Testis (tissue), 3 donors: ENCODE results near the gene SEL1L2. TPM values are rescaled to one million over a fixed set of nuclear protein-coding genes. Genes with fewer than 3 reads are reported as not detected.

Experiments
- DNase-seq: peaks from one replicate; pipeline ENCODE4 v3.0.0-alpha.2; 2019
- H3K27ac ChIP-seq, 2 donors: fragments of 200-600 bp; sonication (generic); one replicate each; pipeline ENCODE4 v1.5.1; 2019
- H3K27me3 ChIP-seq: fragments of 200-600 bp; sonication (generic); one replicate; pipeline ENCODE4 v1.5.1; 2019
- H3K36me3 ChIP-seq: fragments of 200-600 bp; sonication (generic); one replicate; pipeline ENCODE4 v1.5.1; 2017; ENCODE audit warnings: low read depth; ENCODE audit errors: missing control alignments
- H3K4me1 ChIP-seq: fragments of 200-600 bp; sonication (generic); one replicate; pipeline ENCODE4 v1.5.1; 2019
- H3K4me3 ChIP-seq, 2 donors: fragments of 200-600 bp; sonication (generic); one replicate each; pipeline ENCODE4 v1.5.1; 2017 to 2019
- H3K9me3 ChIP-seq: fragments of 200-600 bp; sonication (generic); one replicate; pipeline ENCODE4 v1.5.1; 2017
- POLR2A ChIP-seq: fragments of 450-650 bp; IDR thresholded peaks from one replicate; pipeline ENCODE4 v1.6.1; 2017; ENCODE audit warnings: antibody characterized with exemption, mild to moderate bottlenecking, moderate library complexity
- WGBS, 2 donors: methylation state at CpG; one replicate each; pipeline ENCODE4 v1.1.5; 2018; 5-methylcytosine and 5-hydroxymethylcytosine counted together
- intact Hi-C: fragments of 100-400 bp; cut with DNase I; formaldehyde crosslinking; loops from one replicate; pipeline ENCODE4 v1.15.1; 2023; ENCODE audit warnings: low total_unique reads
- polyA plus RNA-seq: library from polyadenylated mRNA; stranded (reverse); fragments of 350-450 nt; fragmentation: Illumina TruSeq; extraction: RNeasy Lipid Tissue Mini Kit (QIAGEN cat#74804); gene quantifications from one replicate; pipeline ENCODE4 v1.2.3, GENCODE V29; 2014; ENCODE audit warnings: low read depth, low replicate concordance; ENCODE audit not compliant: insufficient read depth
- total RNA-seq, 2 donors: library from RNA; depleted of rRNA; stranded (reverse); fragments of >200 nt; gene quantifications; one replicate each; pipeline ENCODE4 v1.2.3, GENCODE V29; 2016
- TF ChIP-seq, protein P1 (sequence below), 3 experiments: fragments of 450-650 bp in 2 of 3; fragments of 200-600 bp in 1 of 3; sonication (generic) in 1 of 3; IDR thresholded peaks; one replicate each; pipeline ENCODE4 v1.5.1; 2016 to 2019; ENCODE audit warnings: antibody characterized with exemption in 3 of 3, mild to moderate bottlenecking in 2 of 3, moderate library complexity in 1 of 3

Gene SEL1L2
- total and polyA plus RNA-seq, 3 donors from 2014 or later, result 4.1 to 10.0 (median 9.5) TPM

DNA sequence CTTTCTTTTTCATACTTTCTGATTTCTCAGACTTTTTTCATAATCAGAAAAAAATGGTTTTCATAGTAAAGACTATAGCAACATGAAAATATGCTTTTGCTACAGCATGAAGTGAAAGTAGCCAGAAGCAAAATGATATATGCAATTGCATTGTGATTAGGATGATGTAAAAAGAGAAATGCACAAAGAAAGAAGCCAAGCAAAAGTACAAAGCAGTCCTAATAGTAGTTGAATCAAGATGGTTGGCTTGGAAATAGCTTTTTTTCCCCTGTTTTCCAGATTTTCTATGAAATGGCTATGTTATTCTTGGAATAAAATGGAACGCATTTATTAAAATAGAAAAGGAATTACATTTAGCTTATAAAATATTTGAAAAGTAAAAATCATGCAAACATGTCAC is 77.3 kb downstream of the SEL1L2 start:
- TF ChIP-seq, protein P1, sequence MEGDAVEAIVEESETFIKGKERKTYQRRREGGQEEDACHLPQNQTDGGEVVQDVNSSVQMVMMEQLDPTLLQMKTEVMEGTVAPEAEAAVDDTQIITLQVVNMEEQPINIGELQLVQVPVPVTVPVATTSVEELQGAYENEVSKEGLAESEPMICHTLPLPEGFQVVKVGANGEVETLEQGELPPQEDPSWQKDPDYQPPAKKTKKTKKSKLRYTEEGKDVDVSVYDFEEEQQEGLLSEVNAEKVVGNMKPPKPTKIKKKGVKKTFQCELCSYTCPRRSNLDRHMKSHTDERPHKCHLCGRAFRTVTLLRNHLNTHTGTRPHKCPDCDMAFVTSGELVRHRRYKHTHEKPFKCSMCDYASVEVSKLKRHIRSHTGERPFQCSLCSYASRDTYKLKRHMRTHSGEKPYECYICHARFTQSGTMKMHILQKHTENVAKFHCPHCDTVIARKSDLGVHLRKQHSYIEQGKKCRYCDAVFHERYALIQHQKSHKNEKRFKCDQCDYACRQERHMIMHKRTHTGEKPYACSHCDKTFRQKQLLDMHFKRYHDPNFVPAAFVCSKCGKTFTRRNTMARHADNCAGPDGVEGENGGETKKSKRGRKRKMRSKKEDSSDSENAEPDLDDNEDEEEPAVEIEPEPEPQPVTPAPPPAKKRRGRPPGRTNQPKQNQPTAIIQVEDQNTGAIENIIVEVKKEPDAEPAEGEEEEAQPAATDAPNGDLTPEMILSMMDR (IDR thresholded peaks at IDR 0.05), result no peak
- TF ChIP-seq POLR2A, result no peak
- H3K4me1 ChIP-seq, result peaks cover 3% of the 10 kb centered on the region

DNA sequence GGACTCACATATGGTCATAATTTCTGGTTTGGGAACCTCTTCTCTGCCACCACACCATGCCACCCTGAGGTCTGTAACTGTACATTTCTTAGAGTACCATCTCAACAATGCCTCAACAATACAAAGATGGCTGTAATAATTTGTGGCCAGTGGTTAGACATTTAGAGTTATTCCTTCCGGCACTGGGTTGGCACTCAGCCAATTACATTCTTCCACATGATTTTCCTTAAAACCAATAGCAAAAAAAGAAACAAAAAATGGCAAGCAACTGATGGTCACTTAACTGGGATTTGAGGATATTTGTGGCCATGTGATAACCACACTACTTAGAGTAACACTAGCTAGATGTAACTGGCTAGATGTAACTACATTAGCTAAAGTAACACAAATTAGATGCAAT is 79.9 kb downstream of the SEL1L2 start:
- H3K9me3 ChIP-seq, result no peaks in the 10 kb centered on the region
- no peak overlapping the region for H3K4me3 ChIP-seq
- DNase-seq, result no peak
- peaks cover 3% of the 10 kb centered on the region for H3K4me1 ChIP-seq
- no peak overlapping the region for H3K27ac ChIP-seq
- WGBS, 2 donors, result 54 to 58% methylated on average over 1 of the region's 1 CpG
- intact Hi-C loops, result no loop called here
- no peaks in the 10 kb centered on the region for H3K27me3 ChIP-seq
- no peaks in the 10 kb centered on the region for H3K36me3 ChIP-seq
- TF ChIP-seq, protein P1 (IDR thresholded peaks at IDR 0.05), result no peak
- TF ChIP-seq POLR2A, result no peak

More for the DNA sequence above, 77.3 kb downstream of the SEL1L2 start:
- H3K27me3 ChIP-seq, result no peaks in the 10 kb centered on the region
- WGBS, 2 donors, result 62 to 82% methylated on average over 1 of the region's 1 CpG
- no peak overlapping the region for H3K4me3 ChIP-seq
- DNase-seq, result no peak
- H3K9me3 ChIP-seq, result no peaks in the 10 kb centered on the region
- H3K36me3 ChIP-seq, result no peaks in the 10 kb centered on the region
- intact Hi-C loops, result no loop called here
- no peak overlapping the region for H3K27ac ChIP-seq

DNA sequence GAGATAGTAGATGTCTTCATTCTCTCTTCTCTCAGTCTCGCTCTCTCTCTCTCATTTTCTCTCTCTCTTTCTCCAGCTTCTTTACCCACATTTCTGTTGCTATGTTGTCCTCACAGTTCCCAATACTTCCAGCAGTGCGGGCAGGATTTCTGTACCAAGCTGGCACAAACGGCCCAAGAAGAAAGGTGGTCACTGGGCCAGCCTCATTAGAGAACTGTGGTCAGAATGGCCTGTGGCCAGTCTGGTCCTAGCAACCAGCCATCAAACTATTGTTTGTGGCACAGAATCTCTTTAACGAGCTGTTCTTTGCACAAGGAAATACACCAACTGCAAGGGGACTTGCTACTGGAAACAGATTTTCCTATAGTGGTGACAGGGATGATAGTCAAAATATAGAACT is 81.3 kb downstream of the SEL1L2 start:
- intact Hi-C loops, result no loop called here
- no peak overlapping the region for H3K27ac ChIP-seq
- no peaks in the 10 kb centered on the region for H3K36me3 ChIP-seq
- H3K27me3 ChIP-seq, result no peaks in the 10 kb centered on the region
- TF ChIP-seq, protein P1 (IDR thresholded peaks at IDR 0.05), result no peak
- TF ChIP-seq POLR2A, result no peak
- no peak for DNase-seq
- no peak overlapping the region for H3K4me3 ChIP-seq
- WGBS, 2 donors, result 73 to 80% methylated on average over 4 of the region's 4 CpGs
- H3K4me1 ChIP-seq, result peaks cover 3% of the 10 kb centered on the region
- no peaks in the 10 kb centered on the region for H3K9me3 ChIP-seq

DNA sequence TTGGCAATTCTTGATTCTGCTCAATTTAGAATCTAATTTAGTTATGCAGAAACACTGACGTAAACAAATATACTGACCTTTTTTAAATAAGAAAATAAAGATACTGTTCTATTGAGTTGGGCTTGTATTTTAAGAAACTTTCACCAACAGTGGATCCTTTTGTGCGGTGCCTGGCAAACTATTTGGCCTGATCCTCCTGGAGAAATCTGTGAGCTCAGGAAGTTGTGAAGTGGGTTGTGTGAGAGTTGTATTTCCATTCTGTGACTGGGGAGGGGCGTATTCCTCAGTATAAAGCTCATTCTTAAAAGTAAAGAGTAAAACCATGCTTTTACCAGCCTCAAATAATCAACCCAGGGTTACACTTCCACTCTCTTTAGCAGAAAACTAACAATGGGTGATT is 85.6 kb downstream of the SEL1L2 start:
- no peak for DNase-seq
- WGBS, 2 donors, result 94 to 96% methylated on average over 3 of the region's 3 CpGs
- TF ChIP-seq POLR2A, result no peak
- TF ChIP-seq, protein P1 (IDR thresholded peaks at IDR 0.05), result no peak

DNA sequence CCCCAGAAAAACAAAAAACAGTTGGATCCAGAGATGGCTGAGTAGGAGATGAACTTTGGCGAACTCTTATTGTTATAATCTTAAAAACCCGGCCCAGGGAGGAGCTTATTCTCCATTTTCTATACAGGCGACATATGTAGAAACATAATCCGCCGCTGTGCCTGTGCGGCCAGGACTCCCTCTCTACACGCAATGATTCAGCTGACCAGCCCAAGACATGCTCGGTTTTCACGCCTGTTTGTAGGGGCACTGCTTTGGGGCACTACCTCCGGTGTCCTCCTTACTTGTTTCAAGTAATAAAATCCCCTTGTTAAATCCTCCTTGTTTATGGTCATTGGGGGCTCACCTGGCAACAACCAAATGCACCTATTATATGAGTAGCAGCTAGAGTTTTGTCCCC is 89.9 kb downstream of the SEL1L2 start:
- Histone ChIP-seq H3K4me3 (no peak overlapping the region), H3K27me3 (no peaks in the 10 kb centered on the region), H3K27ac (no peak overlapping the region), H3K36me3 (no peaks in the 10 kb centered on the region), H3K9me3 (no peaks in the 10 kb centered on the region), H3K4me1 (no peaks in the 10 kb centered on the region)
- 64 to 65% methylated on average over 10 of the region's 10 CpGs for WGBS, 2 donors
- intact Hi-C loops, result no loop called here
- no peak for DNase-seq
- no peak for TF ChIP-seq POLR2A
- TF ChIP-seq, protein P1 (IDR thresholded peaks at IDR 0.05), result no peak

More for the DNA sequence above, 85.6 kb downstream of the SEL1L2 start:
- no peak overlapping the region for H3K27ac ChIP-seq
- H3K9me3 ChIP-seq, result no peaks in the 10 kb centered on the region
- H3K36me3 ChIP-seq, result no peaks in the 10 kb centered on the region
- no peaks in the 10 kb centered on the region for H3K27me3 ChIP-seq
- intact Hi-C loops, result no loop called here
- no peaks in the 10 kb centered on the region for H3K4me1 ChIP-seq
- H3K4me3 ChIP-seq, result no peak overlapping the region
